Ishikawa (cell line): Measurements from ENCODE around the gene ADK.

Experiments
- CEBPB ChIP-seq: IDR thresholded peaks from 2 replicates; pipeline ENCODE4 v1.6.1; 2012
- CREB1 ChIP-seq: IDR thresholded peaks from 2 replicates; pipeline ENCODE4 v1.6.1; 2012; ENCODE audit warnings: low read depth
- EGR1 ChIP-seq: IDR thresholded peaks from 2 replicates; pipeline ENCODE4 v1.6.1; 2012
- EP300 ChIP-seq: IDR thresholded peaks from 2 replicates; pipeline ENCODE4 v1.6.1; 2012; ENCODE audit warnings: borderline replicate concordance
- FOXM1 ChIP-seq: IDR thresholded peaks from 2 replicates; pipeline ENCODE4 v1.6.1; 2012; ENCODE audit warnings: low read depth, borderline replicate concordance
- NFIC ChIP-seq: IDR thresholded peaks from 2 replicates; pipeline ENCODE4 v1.6.1; 2012
- RAD21 ChIP-seq: IDR thresholded peaks from 2 replicates; pipeline ENCODE4 v1.6.1; 2012; ENCODE audit warnings: low read depth
- TAF1 ChIP-seq: IDR thresholded peaks from 2 replicates; pipeline ENCODE4 v1.6.1; 2012; ENCODE audit warnings: low read depth, mild to moderate bottlenecking
- TCF12 ChIP-seq: IDR thresholded peaks from 2 replicates; pipeline ENCODE4 v1.6.1; 2012; ENCODE audit warnings: low read depth
- TEAD4 ChIP-seq: IDR thresholded peaks from 2 replicates; pipeline ENCODE4 v1.6.1; 2012
- YY1 ChIP-seq: IDR thresholded peaks from 2 replicates; pipeline ENCODE4 v1.6.1; 2012; ENCODE audit warnings: low read depth
- ZBTB7A ChIP-seq: IDR thresholded peaks from 2 replicates; pipeline ENCODE4 v1.6.1; 2012; ENCODE audit warnings: low read depth
- TF ChIP-seq, protein P1 (sequence below): IDR thresholded peaks from 2 replicates; pipeline ENCODE4 v1.6.1; 2012; ENCODE audit warnings: low read depth, mild to moderate bottlenecking
- TF ChIP-seq, protein P2 (sequence below): IDR thresholded peaks from 2 replicates; pipeline ENCODE4 v1.6.1; 2012
- TF ChIP-seq, protein P3 (sequence below): IDR thresholded peaks from 2 replicates; pipeline ENCODE4 v1.6.1; 2012

Gene ADK

GRCh38 chr10:74334221-74334620 lies 183.2 kb downstream of the ADK start:
- TF ChIP-seq EGR1 (no peak), ZBTB7A (no peak), TAF1 (no peak), EP300 (no peak), CREB1 (no peak), RAD21 (no peak), CEBPB (no peak), TCF12 (no peak), YY1 (no peak), NFIC (no peak), TEAD4 (no peak), FOXM1 (no peak)
- TF ChIP-seq, protein P1, sequence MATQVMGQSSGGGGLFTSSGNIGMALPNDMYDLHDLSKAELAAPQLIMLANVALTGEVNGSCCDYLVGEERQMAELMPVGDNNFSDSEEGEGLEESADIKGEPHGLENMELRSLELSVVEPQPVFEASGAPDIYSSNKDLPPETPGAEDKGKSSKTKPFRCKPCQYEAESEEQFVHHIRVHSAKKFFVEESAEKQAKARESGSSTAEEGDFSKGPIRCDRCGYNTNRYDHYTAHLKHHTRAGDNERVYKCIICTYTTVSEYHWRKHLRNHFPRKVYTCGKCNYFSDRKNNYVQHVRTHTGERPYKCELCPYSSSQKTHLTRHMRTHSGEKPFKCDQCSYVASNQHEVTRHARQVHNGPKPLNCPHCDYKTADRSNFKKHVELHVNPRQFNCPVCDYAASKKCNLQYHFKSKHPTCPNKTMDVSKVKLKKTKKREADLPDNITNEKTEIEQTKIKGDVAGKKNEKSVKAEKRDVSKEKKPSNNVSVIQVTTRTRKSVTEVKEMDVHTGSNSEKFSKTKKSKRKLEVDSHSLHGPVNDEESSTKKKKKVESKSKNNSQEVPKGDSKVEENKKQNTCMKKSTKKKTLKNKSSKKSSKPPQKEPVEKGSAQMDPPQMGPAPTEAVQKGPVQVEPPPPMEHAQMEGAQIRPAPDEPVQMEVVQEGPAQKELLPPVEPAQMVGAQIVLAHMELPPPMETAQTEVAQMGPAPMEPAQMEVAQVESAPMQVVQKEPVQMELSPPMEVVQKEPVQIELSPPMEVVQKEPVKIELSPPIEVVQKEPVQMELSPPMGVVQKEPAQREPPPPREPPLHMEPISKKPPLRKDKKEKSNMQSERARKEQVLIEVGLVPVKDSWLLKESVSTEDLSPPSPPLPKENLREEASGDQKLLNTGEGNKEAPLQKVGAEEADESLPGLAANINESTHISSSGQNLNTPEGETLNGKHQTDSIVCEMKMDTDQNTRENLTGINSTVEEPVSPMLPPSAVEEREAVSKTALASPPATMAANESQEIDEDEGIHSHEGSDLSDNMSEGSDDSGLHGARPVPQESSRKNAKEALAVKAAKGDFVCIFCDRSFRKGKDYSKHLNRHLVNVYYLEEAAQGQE = no peak
- TF ChIP-seq, protein P2, sequence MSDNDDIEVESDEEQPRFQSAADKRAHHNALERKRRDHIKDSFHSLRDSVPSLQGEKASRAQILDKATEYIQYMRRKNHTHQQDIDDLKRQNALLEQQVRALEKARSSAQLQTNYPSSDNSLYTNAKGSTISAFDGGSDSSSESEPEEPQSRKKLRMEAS = no peak
- TF ChIP-seq, protein P3, sequence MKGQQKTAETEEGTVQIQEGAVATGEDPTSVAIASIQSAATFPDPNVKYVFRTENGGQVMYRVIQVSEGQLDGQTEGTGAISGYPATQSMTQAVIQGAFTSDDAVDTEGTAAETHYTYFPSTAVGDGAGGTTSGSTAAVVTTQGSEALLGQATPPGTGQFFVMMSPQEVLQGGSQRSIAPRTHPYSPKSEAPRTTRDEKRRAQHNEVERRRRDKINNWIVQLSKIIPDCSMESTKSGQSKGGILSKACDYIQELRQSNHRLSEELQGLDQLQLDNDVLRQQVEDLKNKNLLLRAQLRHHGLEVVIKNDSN = no peak

DNA sequence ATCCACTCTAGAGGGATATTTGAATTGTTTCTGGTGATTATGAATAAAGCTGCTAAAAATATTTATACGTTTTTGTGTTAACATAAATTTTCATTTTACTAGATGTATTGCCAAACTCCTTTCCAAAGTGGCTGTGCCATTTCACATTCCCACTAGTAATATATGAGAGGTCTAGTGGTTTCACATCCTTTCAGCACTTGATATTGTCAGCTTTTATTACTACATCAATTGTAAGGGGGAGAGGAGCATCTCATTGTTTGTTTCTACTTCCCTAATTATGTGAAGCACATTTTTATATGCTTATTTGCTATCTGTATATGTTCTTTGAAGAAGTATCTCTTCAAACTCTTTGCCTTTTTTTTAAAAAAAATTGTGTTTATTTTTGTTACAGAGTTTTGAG lies 184.5 kb downstream of the ADK start:
- TF ChIP-seq CEBPB = no peak
- TF ChIP-seq ZBTB7A = no peak
- TF ChIP-seq EP300 = no peak
- TF ChIP-seq TEAD4 = no peak
- TF ChIP-seq NFIC = no peak
- TF ChIP-seq EGR1 = no peak
- no peak for TF ChIP-seq FOXM1
- no peak for TF ChIP-seq TAF1

GRCh38 chr10:74337330-74338016 lies 186.5 kb downstream of the ADK start:
- no peak for TF ChIP-seq EGR1
- TF ChIP-seq YY1 = no peak
- TF ChIP-seq ZBTB7A = no peak
- no peak for TF ChIP-seq TAF1
- no peak for TF ChIP-seq FOXM1
- no peak for TF ChIP-seq EP300
- TF ChIP-seq CEBPB = no peak
- TF ChIP-seq TEAD4 = no peak
- TF ChIP-seq, protein P1 = no peak
- no peak for TF ChIP-seq TCF12
- no peak for TF ChIP-seq RAD21
- TF ChIP-seq, protein P2 = no peak
- TF ChIP-seq, protein P3 = no peak
- TF ChIP-seq NFIC = no peak
- no peak for TF ChIP-seq CREB1

GRCh38 chr10:74342991-74343390 lies 192.0 kb downstream of the ADK start:
- TF ChIP-seq EP300 = no peak
- no peak for TF ChIP-seq TCF12
- no peak for TF ChIP-seq CREB1
- no peak for TF ChIP-seq RAD21
- TF ChIP-seq YY1 = no peak
- TF ChIP-seq TAF1 = no peak
- TF ChIP-seq, protein P1 = no peak
- TF ChIP-seq TEAD4 = no peak
- TF ChIP-seq CEBPB = no peak
- TF ChIP-seq FOXM1 = no peak
- TF ChIP-seq NFIC = no peak
- TF ChIP-seq, protein P3 = no peak
- no peak for TF ChIP-seq ZBTB7A
- no peak for TF ChIP-seq EGR1
- TF ChIP-seq, protein P2 = no peak
